ENCODE measurements around the gene ARL6.

Gene ARL6

GRCh38 chr3:97822359-97822775 lies 57.8 kb downstream of the ARL6 start:
- Histone ChIP-seq H3K9me2 (replicated peaks; ENCODE audit: low read depth, low read length) (no peaks in the 10 kb centered on the region), H4K20me1 (ENCODE audit: insufficient read depth, low read length, poor library complexity, severe bottlenecking) (no peaks in the 10 kb centered on the region), H2AFZ (ENCODE audit: low read length) (peak overlapping the region; percentile 90), H3K9ac (ENCODE audit: low read depth, low read length, poor library complexity, severe bottlenecking) (peak overlapping the region; percentile 79), H3K36me3 (ENCODE audit: insufficient read depth, low read length) (no peaks in the 10 kb centered on the region), H3K4me3 (ENCODE audit: low read length, poor library complexity, severe bottlenecking) (peak overlapping the region; percentile 79), H3F3A (ENCODE audit: low read depth) (no peaks in the 10 kb centered on the region), H3K4me2 (ENCODE audit: low read depth, low read length, poor library complexity, severe bottlenecking) (peak overlapping the region; percentile 82), H3K79me2 (ENCODE audit: insufficient read depth, low read length) (no peaks in the 10 kb centered on the region; the same call in 1 of the 2 replicates), H3K27me3 (ENCODE audit: insufficient read depth, low read length, poor library complexity, severe bottlenecking) (peaks cover 11% of the 10 kb centered on the region), H3K4me1 (ENCODE audit: insufficient read depth, low read length, poor library complexity, severe bottlenecking) (peaks cover 24% of the 10 kb centered on the region), H3K9me3 (ENCODE audit: insufficient read depth, low read depth, low read length) (no peaks in the 10 kb centered on the region)
- TF ChIP-seq EZH2phosphoT487 (IDR thresholded peaks at IDR 0.05; ENCODE audit: borderline replicate concordance) (no peak), CTCF (conservative IDR thresholded peaks at IDR 0.05; ENCODE audit: low read length) (0 out of 2 replicates have a peak, but pooled peaks have one; percentile 1)

- Histone ChIP-seq H3K79me2 (ENCODE audit: insufficient read depth, low read length) (no peaks in the 10 kb centered on the region; the same call in 1 of the 2 replicates), H2AFZ (ENCODE audit: low read length) (peak overlapping the region; percentile 90; the same call in 1 of the 2 replicates), H3K9me3 (ENCODE audit: insufficient read depth, low read depth, low read length) (no peaks in the 10 kb centered on the region), H3K36me3 (ENCODE audit: insufficient read depth, low read length) (no peaks in the 10 kb centered on the region), H3K9me2 (replicated peaks; ENCODE audit: low read depth, low read length) (no peaks in the 10 kb centered on the region), H3K4me1 (ENCODE audit: insufficient read depth, low read length, poor library complexity, severe bottlenecking) (peaks cover 24% of the 10 kb centered on the region), H4K20me1 (ENCODE audit: insufficient read depth, low read length, poor library complexity, severe bottlenecking) (no peaks in the 10 kb centered on the region), H3K4me2 (ENCODE audit: low read depth, low read length, poor library complexity, severe bottlenecking) (peak overlapping the region; percentile 82), H3F3A (ENCODE audit: low read depth) (no peaks in the 10 kb centered on the region), H3K27me3 (ENCODE audit: insufficient read depth, low read length, poor library complexity, severe bottlenecking) (peaks cover 11% of the 10 kb centered on the region), H3K9ac (ENCODE audit: low read depth, low read length, poor library complexity, severe bottlenecking) (peak overlapping the region; percentile 79), H3K4me3 (ENCODE audit: low read length, poor library complexity, severe bottlenecking) (peak overlapping the region; percentile 79)
- TF ChIP-seq CTCF (conservative IDR thresholded peaks at IDR 0.05; ENCODE audit: low read length) (no peak), EZH2phosphoT487 (IDR thresholded peaks at IDR 0.05; ENCODE audit: borderline replicate concordance) (no peak)
Observed at GRCh38 chr3:97823046-97824004, 58.8 kb downstream of the ARL6 start.

GRCh38 chr3:97825101-97825500 lies 60.5 kb downstream of the ARL6 start:
- no peaks in the 10 kb centered on the region for H4K20me1 ChIP-seq (ENCODE audit: insufficient read depth, low read length, poor library complexity, severe bottlenecking)
- H3K79me2 ChIP-seq (ENCODE audit: insufficient read depth, low read length), result no peaks in the 10 kb centered on the region; the same call in 1 of the 2 replicates
- TF ChIP-seq CTCF (conservative IDR thresholded peaks at IDR 0.05; ENCODE audit: low read length) (no peak), EZH2phosphoT487 (IDR thresholded peaks at IDR 0.05; ENCODE audit: borderline replicate concordance) (no peak)
- no peaks in the 10 kb centered on the region for H3K9me3 ChIP-seq (ENCODE audit: insufficient read depth, low read depth, low read length)
- H3K4me2 ChIP-seq (ENCODE audit: low read depth, low read length, poor library complexity, severe bottlenecking), result peak overlapping the region; percentile 13
- no peaks in the 10 kb centered on the region for H3K9me2 ChIP-seq (replicated peaks; ENCODE audit: low read depth, low read length)
- peaks cover 11% of the 10 kb centered on the region for H3K27me3 ChIP-seq (ENCODE audit: insufficient read depth, low read length, poor library complexity, severe bottlenecking)
- H3F3A ChIP-seq (ENCODE audit: low read depth), result no peaks in the 10 kb centered on the region
- H2AFZ ChIP-seq (ENCODE audit: low read length), result no peak overlapping the region
- peaks cover 24% of the 10 kb centered on the region for H3K4me1 ChIP-seq (ENCODE audit: insufficient read depth, low read length, poor library complexity, severe bottlenecking)
- H3K36me3 ChIP-seq (ENCODE audit: insufficient read depth, low read length), result no peaks in the 10 kb centered on the region
- H3K9ac ChIP-seq (ENCODE audit: low read depth, low read length, poor library complexity, severe bottlenecking), result no peak overlapping the region
- H3K4me3 ChIP-seq (ENCODE audit: low read length, poor library complexity, severe bottlenecking), result no peak overlapping the region

Measured in Loucy (cell line).